Small intestine (tissue), 7 donors: ENCODE results near the gene ZSWIM9. TPM values are rescaled to one million over a fixed set of nuclear protein-coding genes. Genes with fewer than 3 reads are reported as not detected.

Source experiments
- DNase-seq, 2 donors: peaks; one replicate each; pipeline versions ENCODE4 v3.0.0 to v3.0.0-alpha.2; 2013
- FAIRE-seq: peaks from 2 replicates; lab custom pipeline; 2012; peaks lifted over from hg19 to GRCh38; lab: Jason Lieb, UNC
- H3K27ac ChIP-seq, 3 donors: one replicate each; pipeline ENCODE4 v1.5.1; 2013; ENCODE audit warnings: low read length in 2 of 3, mild to moderate bottlenecking in 2 of 3, control low read depth in 1 of 3, inconsistent platforms in 1 of 3, low read depth in 1 of 3, moderate library complexity in 1 of 3
- H3K27me3 ChIP-seq, 3 donors: one replicate each; pipeline ENCODE4 v1.6.1; 2013; ENCODE audit warnings: low read length in 3 of 3, inconsistent platforms in 1 of 3; ENCODE audit not compliant: control insufficient read depth in 3 of 3, insufficient read depth in 3 of 3
- H3K36me3 ChIP-seq, 3 donors: one replicate each; pipeline ENCODE4 v1.6.1; 2013; ENCODE audit warnings: low read length in 3 of 3, inconsistent platforms in 1 of 3, low read depth in 1 of 3, mild to moderate bottlenecking in 1 of 3, moderate library complexity in 1 of 3; ENCODE audit not compliant: control insufficient read depth in 3 of 3, insufficient read depth in 2 of 3
- H3K4me1 ChIP-seq, 3 donors: one replicate each; pipeline ENCODE4 v1.6.1; 2013; ENCODE audit warnings: low read length in 2 of 3, inconsistent platforms in 1 of 3, low read depth in 1 of 3, mild to moderate bottlenecking in 1 of 3, moderate library complexity in 1 of 3; ENCODE audit not compliant: control insufficient read depth in 3 of 3, insufficient read depth in 2 of 3
- H3K4me3 ChIP-seq, 3 donors: one replicate each; pipeline ENCODE4 v1.5.1; 2013; ENCODE audit warnings: low read length in 3 of 3, control low read depth in 1 of 3, inconsistent platforms in 1 of 3, low read depth in 1 of 3, mild to moderate bottlenecking in 1 of 3, moderate library complexity in 1 of 3
- H3K9me3 ChIP-seq, 2 donors: one replicate each; pipeline ENCODE4 v1.6.1; 2013; ENCODE audit warnings: low read depth in 1 of 2, low read length in 1 of 2; ENCODE audit not compliant: control insufficient read depth in 2 of 2, insufficient read depth in 1 of 2
- WGBS, 3 donors: extraction: QIAGEN DNeasy Blood & Tissue Kit; methylation state at CpG; one replicate each; pipeline ENCODE4 v1.1.7; 2013; 5-methylcytosine and 5-hydroxymethylcytosine counted together
- polyA plus RNA-seq, 4 donors: library from polyadenylated mRNA; stranded (reverse) in 3 of 4; unstranded in 1 of 4; fragments of 200-250 nt in 3 of 4; fragments of 120-200 nt in 1 of 4; gene quantifications; one replicate each; pipeline versions ENCODE4 v1.2.1 to v1.2.3, GENCODE V29; 2013
- donor health status: healthy with polysubstance abuse.
- donor health status: control.
- donor health status: control.
- donor health status: Bipolar disorder and iron deficiency.
- donor health status: healthy.

Gene ZSWIM9
- polyA plus RNA-seq, 4 donors = 4.0 to 6.8 (median 4.6) TPM

- H3K27ac ChIP-seq = peak overlapping the region in 1 of 3 donors; percentile 74
- FAIRE-seq = no peak
- H3K9me3 ChIP-seq = no peaks in the 10 kb centered on the region
- no peak overlapping the region for H3K4me3 ChIP-seq
- H3K4me1 ChIP-seq = no peaks in the 10 kb centered on the region
- peak in 1 of 2 donors; percentile 55 for DNase-seq
- 86 to 89% (median 87%) methylated on average over 12 of the region's 12 CpGs for WGBS, 3 donors
- H3K27me3 ChIP-seq = no peaks in the 10 kb centered on the region
- peaks cover 4 to 65% (median 11%) of the 10 kb centered on the region in 3 donors for H3K36me3 ChIP-seq
These were observed 12.2 kb upstream of the ZSWIM9 start for GRCh38 chr19:48158210-48158790.

GRCh38 chr19:48168689-48169088 is 1.8 kb upstream of the ZSWIM9 start:
- peaks cover 0 to 21% (median 3%) of the 10 kb centered on the region in 3 donors for H3K36me3 ChIP-seq
- peak overlapping the region in 2 of 3 donors; percentile 37 to 61 for H3K27ac ChIP-seq
- no peaks in the 10 kb centered on the region for H3K27me3 ChIP-seq
- no peak overlapping the region for H3K4me3 ChIP-seq
- H3K4me1 ChIP-seq = peaks cover 2 to 11% (median 4%) of the 10 kb centered on the region in 3 donors
- DNase-seq = no peak
- 76 to 92% (median 82%) methylated on average over 5 of the region's 5 CpGs for WGBS, 3 donors
- no peak for FAIRE-seq
- no peaks in the 10 kb centered on the region for H3K9me3 ChIP-seq

GRCh38 chr19:48169578-48169938 is 922 bp upstream of the ZSWIM9 start:
- peak overlapping the region; percentile 49 to 93 (median 73) for H3K4me3 ChIP-seq
- FAIRE-seq (no peak), DNase-seq (peak; percentile 86 to 88)
- H3K27me3 ChIP-seq = no peaks in the 10 kb centered on the region
- H3K36me3 ChIP-seq = peaks cover 0 to 23% (median 0%) of the 10 kb centered on the region in 3 donors
- 1 to 5% (median 2%) methylated on average over 9 to 15 of the region's 15 CpGs for WGBS, 3 donors
- peaks cover 2 to 11% (median 4%) of the 10 kb centered on the region in 3 donors for H3K4me1 ChIP-seq
- H3K9me3 ChIP-seq = no peaks in the 10 kb centered on the region
- H3K27ac ChIP-seq = peak overlapping the region; percentile 91 to 99 (median 93)

GRCh38 chr19:48170817-48171347 is 402 bp downstream of the ZSWIM9 start:
- DNase-seq (no peak), FAIRE-seq (no peak)
- 2 to 4% (median 3%) methylated on average over 19 to 21 of the region's 21 CpGs for WGBS, 3 donors
- peaks cover 0 to 28% (median 0%) of the 10 kb centered on the region in 3 donors for H3K36me3 ChIP-seq
- H3K4me3 ChIP-seq = peak overlapping the region; percentile 49 to 93 (median 73)
- H3K27ac ChIP-seq = peak overlapping the region in 2 of 3 donors; percentile 48 to 99
- H3K9me3 ChIP-seq = no peaks in the 10 kb centered on the region
- H3K27me3 ChIP-seq = no peaks in the 10 kb centered on the region
- H3K4me1 ChIP-seq = peaks cover 2 to 11% (median 4%) of the 10 kb centered on the region in 3 donors

- FAIRE-seq = no peak
- peaks cover 2 to 11% (median 4%) of the 10 kb centered on the region in 3 donors for H3K4me1 ChIP-seq
- no peak overlapping the region for H3K27ac ChIP-seq
- WGBS, 3 donors = 87 to 94% (median 94%) methylated on average over 30 to 37 of the region's 37 CpGs
- H3K4me3 ChIP-seq = no peak overlapping the region
- DNase-seq = no peak
- no peaks in the 10 kb centered on the region for H3K9me3 ChIP-seq
- H3K36me3 ChIP-seq = peaks cover 0 to 28% (median 0%) of the 10 kb centered on the region in 3 donors
- no peaks in the 10 kb centered on the region for H3K27me3 ChIP-seq
These were observed 1.2 kb downstream of the ZSWIM9 start for GRCh38 chr19:48171710-48172109.

GRCh38 chr19:48174445-48175030 is 4.1 kb downstream of the ZSWIM9 start:
- DNase-seq = no peak
- FAIRE-seq = no peak
- H3K4me3 ChIP-seq = no peak overlapping the region
- WGBS, 3 donors = 80 to 89% (median 83%) methylated on average over 6 of the region's 6 CpGs
- H3K27me3 ChIP-seq = no peaks in the 10 kb centered on the region
- H3K36me3 ChIP-seq = peaks cover 0 to 24% (median 0%) of the 10 kb centered on the region in 3 donors
- no peaks in the 10 kb centered on the region for H3K9me3 ChIP-seq
- no peak overlapping the region for H3K27ac ChIP-seq
- H3K4me1 ChIP-seq = peaks cover 2 to 11% (median 4%) of the 10 kb centered on the region in 3 donors

- FAIRE-seq = no peak
- no peak for DNase-seq
- H3K36me3 ChIP-seq = peaks cover 0 to 26% (median 0%) of the 10 kb centered on the region in 3 donors
- H3K27me3 ChIP-seq = no peaks in the 10 kb centered on the region
- H3K4me1 ChIP-seq = peaks cover 2 to 11% (median 4%) of the 10 kb centered on the region in 3 donors
- no peak overlapping the region for H3K27ac ChIP-seq
- H3K9me3 ChIP-seq = peaks cover 0 to 4% of the 10 kb centered on the region in 2 donors
- 93 to 96% (median 94%) methylated on average over 8 to 10 of the region's 10 CpGs for WGBS, 3 donors
- no peak overlapping the region for H3K4me3 ChIP-seq
These were observed 5.1 kb downstream of the ZSWIM9 start for GRCh38 chr19:48175578-48175977.

- FAIRE-seq (no peak), DNase-seq (no peak)
- Histone ChIP-seq H3K27me3 (no peaks in the 10 kb centered on the region), H3K36me3 (peaks cover 0 to 26% (median 0%) of the 10 kb centered on the region in 3 donors), H3K27ac (no peak overlapping the region), H3K4me1 (peaks cover 0 to 7% (median 0%) of the 10 kb centered on the region in 3 donors), H3K9me3 (peaks cover 0 to 7% of the 10 kb centered on the region in 2 donors), H3K4me3 (no peak overlapping the region)
- 81 to 97% (median 94%) methylated on average over 3 of the region's 3 CpGs for WGBS, 3 donors
These were observed 5.7 kb downstream of the ZSWIM9 start for GRCh38 chr19:48176226-48176625.
